ENCODE results near the gene RGS10.

Gene RGS10

DNA sequence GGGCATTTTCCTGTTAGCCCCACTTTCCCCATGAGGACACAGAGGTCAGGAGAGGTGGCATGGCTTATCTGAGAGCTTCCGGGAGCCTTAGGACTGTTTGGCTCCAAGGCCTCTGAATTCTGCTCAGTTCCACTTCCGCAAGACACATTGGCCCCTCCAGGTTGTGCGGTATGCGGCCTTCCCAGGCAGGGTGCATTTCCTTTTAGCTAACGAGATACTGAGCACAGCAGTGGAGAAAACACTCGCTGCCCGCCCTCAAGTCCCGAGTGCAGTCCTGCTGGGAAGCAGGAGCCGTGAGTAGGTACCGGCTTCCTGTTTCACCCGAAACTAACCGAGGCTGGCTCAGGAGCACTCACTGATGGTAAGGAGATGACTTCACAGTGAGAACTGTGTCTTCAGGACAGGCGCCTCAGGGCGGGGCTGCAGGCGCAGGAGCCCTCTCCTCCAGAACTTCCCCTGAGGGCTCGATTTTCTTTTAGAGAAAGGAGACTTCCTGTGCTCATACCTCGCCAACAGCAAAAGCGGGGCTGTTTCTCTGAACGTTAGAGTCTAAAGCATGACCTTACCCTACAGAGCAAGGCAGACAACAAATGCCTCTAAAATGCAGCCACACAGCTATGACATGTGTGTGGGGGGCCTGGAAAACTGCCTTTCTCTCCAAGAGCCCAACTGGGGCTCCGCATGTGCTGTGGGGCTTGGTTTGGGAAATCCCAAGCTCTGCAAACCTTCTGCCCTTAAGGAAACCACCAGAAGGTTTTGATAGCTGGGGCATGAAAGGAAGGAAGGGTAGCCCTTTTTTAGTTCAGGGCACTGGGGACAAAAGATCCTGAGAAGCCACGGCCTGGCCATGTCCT lies 25.9 kb downstream of the RGS10 start:
- no peaks in the 10 kb centered on the region for H3K9me3 ChIP-seq (ENCODE audit: control insufficient read depth, insufficient read depth, low read depth, low read length)
- TF ChIP-seq ZNF664 (tag by site-specific recombination; IDR thresholded peaks at IDR 0.05) (no peak), ZNF660 (tag by site-specific recombination; IDR thresholded peaks at IDR 0.05) (0 out of 2 replicates have a peak, but pooled peaks have one; percentile 16), TRIM28 (IDR thresholded peaks at IDR 0.05; ENCODE audit: borderline replicate concordance, low read length) (0 out of 2 replicates have a peak, but pooled peaks have one; percentile 42), ZIC2 (tag by site-specific recombination; IDR thresholded peaks at IDR 0.05) (peak; percentile 43; the same call in 1 of the 2 replicates)
- TF ChIP-seq, protein P1, sequence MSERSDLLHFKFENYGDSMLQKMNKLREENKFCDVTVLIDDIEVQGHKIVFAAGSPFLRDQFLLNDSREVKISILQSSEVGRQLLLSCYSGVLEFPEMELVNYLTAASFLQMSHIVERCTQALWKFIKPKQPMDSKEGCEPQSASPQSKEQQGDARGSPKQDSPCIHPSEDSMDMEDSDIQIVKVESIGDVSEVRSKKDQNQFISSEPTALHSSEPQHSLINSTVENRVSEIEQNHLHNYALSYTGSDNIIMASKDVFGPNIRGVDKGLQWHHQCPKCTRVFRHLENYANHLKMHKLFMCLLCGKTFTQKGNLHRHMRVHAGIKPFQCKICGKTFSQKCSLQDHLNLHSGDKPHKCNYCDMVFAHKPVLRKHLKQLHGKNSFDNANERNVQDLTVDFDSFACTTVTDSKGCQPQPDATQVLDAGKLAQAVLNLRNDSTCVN (tag by site-specific recombination; optimal IDR thresholded peaks at IDR 0.05) = no peak
- TF ChIP-seq, protein P2, sequence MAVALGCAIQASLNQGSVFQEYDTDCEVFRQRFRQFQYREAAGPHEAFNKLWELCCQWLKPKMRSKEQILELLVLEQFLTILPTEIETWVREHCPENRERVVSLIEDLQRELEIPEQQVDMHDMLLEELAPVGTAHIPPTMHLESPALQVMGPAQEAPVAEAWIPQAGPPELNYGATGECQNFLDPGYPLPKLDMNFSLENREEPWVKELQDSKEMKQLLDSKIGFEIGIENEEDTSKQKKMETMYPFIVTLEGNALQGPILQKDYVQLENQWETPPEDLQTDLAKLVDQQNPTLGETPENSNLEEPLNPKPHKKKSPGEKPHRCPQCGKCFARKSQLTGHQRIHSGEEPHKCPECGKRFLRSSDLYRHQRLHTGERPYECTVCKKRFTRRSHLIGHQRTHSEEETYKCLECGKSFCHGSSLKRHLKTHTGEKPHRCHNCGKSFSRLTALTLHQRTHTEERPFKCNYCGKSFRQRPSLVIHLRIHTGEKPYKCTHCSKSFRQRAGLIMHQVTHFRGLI (tag by site-specific recombination; IDR thresholded peaks at IDR 0.05) = 0 out of 2 replicates have a peak, but pooled peaks have one; percentile 27
- no peak overlapping the region for H3K27ac ChIP-seq (ENCODE audit: extremely low read depth, low read depth, low read length)
- H3K36me3 ChIP-seq (ENCODE audit: control insufficient read depth in 2 of 2, insufficient read depth in 1 of 2, low read length in 2 of 2) = peaks cover 0 to 21% of the 10 kb centered on the region in 2 experiments; a peak in 2 of 3 replicates
- CTCF ChIA-PET = interaction anchor here (0.6 to 0.7 kb wide), 2 partner anchors 17 to 993 kb away, joined by 3 read pairs; no protein-coding TSS in a partner anchor
- H3K4me3 ChIP-seq (ENCODE audit: low read depth, low read length) = no peak overlapping the region
- H3K4me1 ChIP-seq (ENCODE audit: control insufficient read depth, insufficient read depth, low read length) = no peaks in the 10 kb centered on the region
- POLR2A ChIA-PET = no interaction called here

DNA sequence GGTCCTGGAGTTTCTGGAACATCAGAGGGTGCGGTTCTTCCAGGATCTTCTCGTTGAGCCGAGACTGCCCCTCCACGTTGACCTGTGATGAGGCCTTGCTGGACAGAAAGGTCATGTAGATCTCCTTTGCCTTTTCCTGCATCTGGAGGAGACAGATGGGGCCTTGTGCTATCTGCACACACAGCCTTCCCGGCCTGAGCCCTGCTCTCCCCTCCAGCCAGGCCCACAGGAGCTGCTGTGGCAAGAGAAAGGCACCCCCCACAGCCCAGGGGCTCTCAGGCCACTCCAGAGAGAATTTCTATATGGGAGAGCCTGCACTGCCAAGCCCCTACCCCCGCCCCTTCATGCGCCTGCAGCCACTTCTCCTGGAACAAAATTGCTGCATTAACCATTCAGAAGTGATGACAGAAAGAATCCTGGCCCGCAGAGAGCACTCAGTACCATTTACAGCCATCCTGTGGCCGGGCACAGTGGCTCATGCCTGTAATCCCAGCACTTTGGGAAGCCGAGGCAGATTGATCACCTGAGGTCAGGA lies 26.9 kb downstream of the RGS10 start:
- CTCF ChIA-PET = interaction anchor here (0.7 kb wide), 1 partner anchor 16 kb away, joined by 3 read pairs; no protein-coding TSS in a partner anchor
- no peaks in the 10 kb centered on the region for H3K9me3 ChIP-seq (ENCODE audit: control insufficient read depth, insufficient read depth, low read depth, low read length)
- peaks cover 0 to 29% of the 10 kb centered on the region in 2 experiments; a peak in 2 of 3 replicates for H3K36me3 ChIP-seq (ENCODE audit: control insufficient read depth in 2 of 2, insufficient read depth in 1 of 2, low read length in 2 of 2)
- H3K4me1 ChIP-seq (ENCODE audit: control insufficient read depth, insufficient read depth, low read length) = no peaks in the 10 kb centered on the region
- no peak for TF ChIP-seq ZFP37 (tag by site-specific recombination; IDR thresholded peaks at IDR 0.05)
- TF ChIP-seq ZNF776 (tag by site-specific recombination; IDR thresholded peaks at IDR 0.05; ENCODE audit: borderline replicate concordance) = no peak
- TF ChIP-seq, protein P3, sequence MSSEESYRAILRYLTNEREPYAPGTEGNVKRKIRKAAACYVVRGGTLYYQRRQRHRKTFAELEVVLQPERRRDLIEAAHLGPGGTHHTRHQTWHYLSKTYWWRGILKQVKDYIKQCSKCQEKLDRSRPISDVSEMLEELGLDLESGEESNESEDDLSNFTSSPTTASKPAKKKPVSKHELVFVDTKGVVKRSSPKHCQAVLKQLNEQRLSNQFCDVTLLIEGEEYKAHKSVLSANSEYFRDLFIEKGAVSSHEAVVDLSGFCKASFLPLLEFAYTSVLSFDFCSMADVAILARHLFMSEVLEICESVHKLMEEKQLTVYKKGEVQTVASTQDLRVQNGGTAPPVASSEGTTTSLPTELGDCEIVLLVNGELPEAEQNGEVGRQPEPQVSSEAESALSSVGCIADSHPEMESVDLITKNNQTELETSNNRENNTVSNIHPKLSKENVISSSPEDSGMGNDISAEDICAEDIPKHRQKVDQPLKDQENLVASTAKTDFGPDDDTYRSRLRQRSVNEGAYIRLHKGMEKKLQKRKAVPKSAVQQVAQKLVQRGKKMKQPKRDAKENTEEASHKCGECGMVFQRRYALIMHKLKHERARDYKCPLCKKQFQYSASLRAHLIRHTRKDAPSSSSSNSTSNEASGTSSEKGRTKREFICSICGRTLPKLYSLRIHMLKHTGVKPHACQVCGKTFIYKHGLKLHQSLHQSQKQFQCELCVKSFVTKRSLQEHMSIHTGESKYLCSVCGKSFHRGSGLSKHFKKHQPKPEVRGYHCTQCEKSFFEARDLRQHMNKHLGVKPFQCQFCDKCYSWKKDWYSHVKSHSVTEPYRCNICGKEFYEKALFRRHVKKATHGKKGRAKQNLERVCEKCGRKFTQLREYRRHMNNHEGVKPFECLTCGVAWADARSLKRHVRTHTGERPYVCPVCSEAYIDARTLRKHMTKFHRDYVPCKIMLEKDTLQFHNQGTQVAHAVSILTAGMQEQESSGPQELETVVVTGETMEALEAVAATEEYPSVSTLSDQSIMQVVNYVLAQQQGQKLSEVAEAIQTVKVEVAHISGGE (tag by site-specific recombination; conservative IDR thresholded peaks at IDR 0.05; ENCODE audit: low read depth) = no peak
- TF ChIP-seq KLF16 (tag by site-specific recombination; IDR thresholded peaks at IDR 0.05) = no peak
- no peak for TF ChIP-seq ZNF660 (tag by site-specific recombination; IDR thresholded peaks at IDR 0.05)
- no peak for TF ChIP-seq ZNF521 (tag by site-specific recombination; IDR thresholded peaks at IDR 0.05)
- TF ChIP-seq ZNF416 (tag by site-specific recombination; IDR thresholded peaks at IDR 0.05) = no peak
- no peak for TF ChIP-seq ZNF629 (tag by site-specific recombination; IDR thresholded peaks at IDR 0.05)
- H3K4me3 ChIP-seq (ENCODE audit: low read depth, low read length) = no peak overlapping the region
- H3K27ac ChIP-seq (ENCODE audit: extremely low read depth, low read depth, low read length) = no peak overlapping the region
- POLR2A ChIA-PET = interaction anchor here (0.7 kb wide), 1 partner anchor 378 kb away, joined by 6 read pairs; no protein-coding TSS in a partner anchor

All from HEK293 (cell line).